ENCODE data around the gene RAD51B.

RAD51B gene

DNA sequence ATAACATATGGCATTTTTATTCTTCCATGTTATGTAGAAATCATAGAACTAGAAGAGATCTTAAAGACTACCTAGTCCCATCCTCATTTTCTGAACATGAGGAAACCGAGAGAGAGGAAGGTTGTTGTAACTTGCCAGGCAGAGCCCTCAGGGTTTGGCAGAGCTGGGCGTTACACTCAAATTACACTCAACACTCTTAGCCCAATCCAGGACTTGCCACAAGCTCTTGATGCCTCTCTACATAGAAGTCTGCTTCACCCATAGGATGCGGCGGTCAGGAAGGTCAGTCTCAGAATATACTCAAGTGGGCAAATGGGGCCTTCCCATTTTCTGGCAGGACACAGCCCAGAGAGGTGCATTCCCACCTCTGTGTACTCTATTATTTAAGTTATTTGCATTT is 765.2 kb downstream of the RAD51B start:
- FAIRE-seq (no peak), DNase-seq (ENCODE audit: insufficient read length, low spot score) (no peak)
- TF ChIP-seq, protein P1, sequence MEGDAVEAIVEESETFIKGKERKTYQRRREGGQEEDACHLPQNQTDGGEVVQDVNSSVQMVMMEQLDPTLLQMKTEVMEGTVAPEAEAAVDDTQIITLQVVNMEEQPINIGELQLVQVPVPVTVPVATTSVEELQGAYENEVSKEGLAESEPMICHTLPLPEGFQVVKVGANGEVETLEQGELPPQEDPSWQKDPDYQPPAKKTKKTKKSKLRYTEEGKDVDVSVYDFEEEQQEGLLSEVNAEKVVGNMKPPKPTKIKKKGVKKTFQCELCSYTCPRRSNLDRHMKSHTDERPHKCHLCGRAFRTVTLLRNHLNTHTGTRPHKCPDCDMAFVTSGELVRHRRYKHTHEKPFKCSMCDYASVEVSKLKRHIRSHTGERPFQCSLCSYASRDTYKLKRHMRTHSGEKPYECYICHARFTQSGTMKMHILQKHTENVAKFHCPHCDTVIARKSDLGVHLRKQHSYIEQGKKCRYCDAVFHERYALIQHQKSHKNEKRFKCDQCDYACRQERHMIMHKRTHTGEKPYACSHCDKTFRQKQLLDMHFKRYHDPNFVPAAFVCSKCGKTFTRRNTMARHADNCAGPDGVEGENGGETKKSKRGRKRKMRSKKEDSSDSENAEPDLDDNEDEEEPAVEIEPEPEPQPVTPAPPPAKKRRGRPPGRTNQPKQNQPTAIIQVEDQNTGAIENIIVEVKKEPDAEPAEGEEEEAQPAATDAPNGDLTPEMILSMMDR (IDR thresholded peaks at IDR 0.05; ENCODE audit: insufficient read depth, missing control alignments) = no peak

DNA sequence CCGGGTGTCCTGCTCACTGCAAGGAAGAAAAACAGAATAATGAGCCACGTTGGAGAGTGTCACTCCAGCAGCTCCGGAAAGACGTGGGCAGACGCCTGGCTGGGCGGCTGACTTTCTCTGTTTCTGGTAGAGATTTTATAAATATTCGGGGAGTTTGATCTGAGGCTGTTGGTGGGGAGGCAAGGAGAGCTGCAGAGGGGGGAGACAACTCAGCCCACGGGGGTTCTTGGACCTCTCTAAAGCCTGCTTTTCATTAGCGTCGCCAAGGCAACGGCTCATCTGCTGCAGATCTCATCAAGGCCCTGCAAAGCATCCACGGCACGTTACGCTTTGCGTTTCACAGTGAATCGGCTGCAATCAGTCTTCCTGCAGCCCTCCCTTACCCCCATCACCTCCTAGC is 766.1 kb downstream of the RAD51B start:
- no peak for FAIRE-seq
- TF ChIP-seq, protein P1 (IDR thresholded peaks at IDR 0.05; ENCODE audit: insufficient read depth, missing control alignments) = no peak
- DNase-seq (ENCODE audit: insufficient read length, low spot score) = no peak

DNA sequence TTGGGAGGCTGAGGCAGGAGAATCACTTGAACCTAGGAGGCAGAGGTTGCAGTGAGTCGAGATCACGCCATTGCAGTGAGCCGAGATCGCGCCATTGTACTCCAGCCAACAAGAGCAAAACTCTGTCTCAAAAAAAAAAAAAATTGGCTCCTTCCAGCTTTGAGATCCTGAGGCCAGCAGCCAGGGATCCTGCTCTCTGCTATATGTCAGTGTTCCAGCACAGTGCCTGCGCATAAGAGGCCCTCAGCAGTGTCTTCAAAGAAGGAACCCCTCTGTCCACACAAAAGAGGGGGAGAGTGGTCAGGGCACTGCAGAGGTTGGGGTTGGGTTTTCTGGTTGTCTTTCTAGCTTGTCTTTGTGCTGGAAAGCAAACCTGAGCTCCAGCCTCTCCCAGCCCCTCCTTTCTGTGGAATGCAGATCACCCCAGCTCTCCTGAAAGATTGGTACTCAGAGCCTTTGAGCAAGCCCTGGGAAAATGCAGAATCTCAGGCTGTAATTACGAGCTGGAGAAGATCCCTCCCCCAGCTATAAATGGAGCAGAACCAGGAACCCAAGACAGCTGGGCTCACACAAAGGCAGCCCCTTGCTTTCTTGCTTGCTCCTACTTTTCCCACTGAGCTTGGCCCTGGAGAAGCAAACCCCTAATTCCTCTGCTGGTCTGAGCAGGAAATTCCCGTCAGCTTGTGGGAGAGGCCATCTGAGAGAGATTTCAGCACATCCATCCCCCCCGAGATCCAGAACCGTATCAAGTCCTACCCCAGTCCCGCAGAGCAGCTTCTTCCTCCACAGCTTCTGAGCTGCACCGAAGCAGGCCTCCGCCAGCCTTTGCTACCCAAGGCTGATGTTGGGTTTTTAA is 767.5 kb downstream of the RAD51B start:
- TF ChIP-seq, protein P1 (IDR thresholded peaks at IDR 0.05; ENCODE audit: insufficient read depth, missing control alignments) = no peak
- FAIRE-seq = no peak
- DNase-seq (ENCODE audit: insufficient read length, low spot score) = no peak

DNA sequence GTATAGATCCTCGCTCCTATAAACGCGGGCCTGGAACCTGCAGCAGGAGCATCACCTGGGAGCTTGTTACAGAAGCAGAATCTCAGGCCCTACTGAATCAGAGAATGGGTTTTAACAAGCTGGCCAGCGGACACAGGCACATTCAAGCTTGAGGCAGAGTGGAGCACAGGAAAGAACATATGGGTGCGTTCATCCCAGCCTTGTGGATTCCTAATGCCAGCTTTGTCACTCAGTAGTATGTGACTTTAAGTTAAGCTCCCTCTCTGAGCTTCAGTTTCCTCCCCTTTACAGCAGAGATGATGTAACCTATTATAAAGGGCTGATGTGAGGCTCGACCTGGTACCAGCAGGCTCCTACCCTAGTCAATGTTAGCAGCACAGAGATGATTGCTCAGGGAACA is 768.4 kb downstream of the RAD51B start:
- FAIRE-seq (no peak), DNase-seq (ENCODE audit: insufficient read length, low spot score) (no peak)
- TF ChIP-seq, protein P1 (IDR thresholded peaks at IDR 0.05; ENCODE audit: insufficient read depth, missing control alignments) = no peak

DNA sequence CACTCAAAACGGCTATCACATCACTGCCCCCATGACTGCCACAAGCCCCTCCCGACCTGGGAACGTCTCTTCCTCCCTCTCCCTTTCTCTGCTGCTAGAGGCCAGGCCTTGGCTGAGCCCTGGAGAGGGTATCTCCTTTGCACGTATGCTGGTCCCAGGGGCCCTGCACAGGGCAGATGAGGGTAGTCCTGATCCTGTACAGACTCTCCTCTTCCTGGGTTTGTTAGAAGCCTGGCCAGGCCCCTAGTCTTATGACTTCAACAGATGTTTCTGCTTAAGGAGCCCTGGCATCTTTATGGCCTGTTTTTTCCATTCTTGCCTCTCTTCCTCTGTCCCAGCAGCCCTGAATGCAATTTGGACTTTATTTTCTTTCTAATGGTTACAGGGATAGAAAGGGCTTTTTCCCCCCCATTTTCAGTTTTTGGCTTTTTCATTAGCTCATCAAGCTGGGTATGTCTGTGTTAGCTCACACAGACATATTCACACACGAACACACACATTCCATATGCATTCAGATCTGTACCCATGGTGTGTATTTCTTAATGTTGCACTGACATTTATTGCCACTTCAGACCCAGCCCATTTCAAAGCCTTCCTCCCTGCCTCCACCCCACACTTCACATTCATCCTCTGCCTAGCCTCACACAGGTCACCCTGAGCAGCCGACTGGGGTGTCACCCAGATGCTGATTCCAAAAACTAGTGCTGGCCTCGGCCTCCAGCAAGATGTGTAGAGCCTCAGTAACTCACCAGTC is 770.0 kb downstream of the RAD51B start:
- TF ChIP-seq, protein P1 (IDR thresholded peaks at IDR 0.05; ENCODE audit: insufficient read depth, missing control alignments) = no peak
- DNase-seq (ENCODE audit: insufficient read length, low spot score) (no peak), FAIRE-seq (no peak)

DNA sequence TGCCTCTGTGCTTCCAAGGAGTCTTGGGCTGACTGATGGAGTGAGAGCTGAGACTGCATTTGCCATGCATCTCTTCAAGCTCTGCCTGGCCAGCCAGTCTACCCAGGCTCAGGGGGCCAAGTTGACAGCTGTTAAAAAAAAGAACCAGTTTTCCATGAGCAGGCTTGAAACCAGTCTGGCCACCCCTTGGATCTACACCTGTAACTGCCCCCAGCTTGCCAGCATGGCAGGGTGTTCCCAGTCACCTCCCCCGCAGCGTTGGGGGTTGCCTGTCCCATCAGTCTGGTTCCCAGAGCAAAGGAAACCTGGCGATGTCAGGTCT is 770.6 kb downstream of the RAD51B start:
- no peak for FAIRE-seq
- no peak for DNase-seq (ENCODE audit: insufficient read length, low spot score)
- TF ChIP-seq, protein P1 (IDR thresholded peaks at IDR 0.05; ENCODE audit: insufficient read depth, missing control alignments) = no peak

DNA sequence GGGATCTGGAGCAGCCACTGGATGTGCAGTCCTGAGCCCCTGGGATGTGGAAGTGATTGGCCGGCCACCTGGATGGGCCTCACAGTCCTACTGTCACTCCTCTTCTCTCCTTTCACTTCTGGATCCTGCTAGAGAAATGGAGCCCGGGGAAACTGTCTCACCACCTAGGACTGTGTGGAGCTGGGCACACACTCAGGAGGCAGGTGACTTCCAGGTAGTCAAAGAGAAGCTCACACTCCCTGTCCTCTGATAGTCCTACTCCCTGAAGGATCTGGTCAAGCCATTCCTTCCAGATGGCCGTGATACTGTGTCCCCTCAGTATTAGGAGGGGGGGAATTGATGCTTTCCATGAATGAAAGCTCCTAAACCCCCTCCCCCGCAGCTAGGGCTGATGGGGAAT is 772.2 kb downstream of the RAD51B start:
- no peak for FAIRE-seq
- no peak for DNase-seq (ENCODE audit: insufficient read length, low spot score)
- TF ChIP-seq, protein P1 (IDR thresholded peaks at IDR 0.05; ENCODE audit: insufficient read depth, missing control alignments) = no peak
